ENCODE data around the gene ECT2.
A peak's percentile ranks its signal among the peaks of the same experiment; 100 is the strongest.
"Not testable (repeated sequence)": the region's sequence is repeated elsewhere in the genome, so short reads cannot be mapped to it uniquely, and the experiment has no call there.

ECT2 gene

DNA sequence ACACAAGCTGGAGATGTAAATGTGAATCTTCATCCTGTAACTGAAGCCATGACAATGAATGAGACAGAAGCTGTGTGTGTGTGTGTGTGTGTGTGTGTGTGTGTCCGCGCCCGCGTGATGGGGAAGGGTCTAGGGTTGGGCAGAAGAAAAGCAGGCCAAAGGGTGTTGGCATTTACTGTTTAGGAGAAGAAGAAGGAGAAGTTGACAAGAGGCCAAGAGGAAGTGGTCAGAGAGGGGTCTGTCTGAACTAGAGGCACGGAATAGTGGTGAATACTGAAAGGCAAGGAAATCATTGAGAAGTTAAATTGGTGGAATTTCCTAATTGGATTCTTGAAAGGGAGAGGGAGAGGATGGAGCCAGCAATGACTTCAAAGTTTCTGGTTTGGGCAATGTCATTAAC, 34.0 kb upstream of the ECT2 start:
- H3K36me3 ChIP-seq (ENCODE audit: low read depth) = no peaks in the 10 kb centered on the region
- ATAC-seq (ENCODE audit: low read depth) (no peak), DNase-seq (ENCODE audit: low spot score) (no peak)
- H3K27me3 ChIP-seq (ENCODE audit: insufficient read depth, poor library complexity, severe bottlenecking) = no peaks in the 10 kb centered on the region
- H3K4me1 ChIP-seq (ENCODE audit: insufficient read depth, poor library complexity, severe bottlenecking) = peaks cover 6% of the 10 kb centered on the region
- no peaks in the 10 kb centered on the region for H3K9me3 ChIP-seq (ENCODE audit: severe bottlenecking)
- H3K4me3 ChIP-seq (ENCODE audit: severe bottlenecking) = no peak overlapping the region
- no peak overlapping the region for H3K27ac ChIP-seq (ENCODE audit: poor library complexity, severe bottlenecking)
- TF ChIP-seq, protein P1, sequence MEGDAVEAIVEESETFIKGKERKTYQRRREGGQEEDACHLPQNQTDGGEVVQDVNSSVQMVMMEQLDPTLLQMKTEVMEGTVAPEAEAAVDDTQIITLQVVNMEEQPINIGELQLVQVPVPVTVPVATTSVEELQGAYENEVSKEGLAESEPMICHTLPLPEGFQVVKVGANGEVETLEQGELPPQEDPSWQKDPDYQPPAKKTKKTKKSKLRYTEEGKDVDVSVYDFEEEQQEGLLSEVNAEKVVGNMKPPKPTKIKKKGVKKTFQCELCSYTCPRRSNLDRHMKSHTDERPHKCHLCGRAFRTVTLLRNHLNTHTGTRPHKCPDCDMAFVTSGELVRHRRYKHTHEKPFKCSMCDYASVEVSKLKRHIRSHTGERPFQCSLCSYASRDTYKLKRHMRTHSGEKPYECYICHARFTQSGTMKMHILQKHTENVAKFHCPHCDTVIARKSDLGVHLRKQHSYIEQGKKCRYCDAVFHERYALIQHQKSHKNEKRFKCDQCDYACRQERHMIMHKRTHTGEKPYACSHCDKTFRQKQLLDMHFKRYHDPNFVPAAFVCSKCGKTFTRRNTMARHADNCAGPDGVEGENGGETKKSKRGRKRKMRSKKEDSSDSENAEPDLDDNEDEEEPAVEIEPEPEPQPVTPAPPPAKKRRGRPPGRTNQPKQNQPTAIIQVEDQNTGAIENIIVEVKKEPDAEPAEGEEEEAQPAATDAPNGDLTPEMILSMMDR (IDR thresholded peaks at IDR 0.05; ENCODE audit: poor library complexity, severe bottlenecking) = no peak

- H3K4me3 ChIP-seq (ENCODE audit: severe bottlenecking) = no peak overlapping the region
- H3K9me3 ChIP-seq (ENCODE audit: severe bottlenecking) = no peaks in the 10 kb centered on the region
- DNase-seq (ENCODE audit: low spot score) (no peak), ATAC-seq (ENCODE audit: low read depth) (no peak)
- TF ChIP-seq, protein P1 (IDR thresholded peaks at IDR 0.05; ENCODE audit: poor library complexity, severe bottlenecking) = peak; percentile 37
- no peak overlapping the region for H3K27ac ChIP-seq (ENCODE audit: poor library complexity, severe bottlenecking)
- no peaks in the 10 kb centered on the region for H3K27me3 ChIP-seq (ENCODE audit: insufficient read depth, poor library complexity, severe bottlenecking)
- no peaks in the 10 kb centered on the region for H3K4me1 ChIP-seq (ENCODE audit: insufficient read depth, poor library complexity, severe bottlenecking)
- H3K36me3 ChIP-seq (ENCODE audit: low read depth) = no peaks in the 10 kb centered on the region
Observed at GRCh38 chr3:172717493-172718088, 32.9 kb upstream of the ECT2 start.

- DNase-seq (ENCODE audit: low spot score); H3K27ac ChIP-seq (ENCODE audit: poor library complexity, severe bottlenecking); H3K4me3 ChIP-seq (ENCODE audit: severe bottlenecking); H3K27me3 ChIP-seq (ENCODE audit: insufficient read depth, poor library complexity, severe bottlenecking); ATAC-seq (ENCODE audit: low read depth); H3K36me3 ChIP-seq (ENCODE audit: low read depth); H3K9me3 ChIP-seq (ENCODE audit: severe bottlenecking); H3K4me1 ChIP-seq (ENCODE audit: insufficient read depth, poor library complexity, severe bottlenecking): not testable (repeated sequence)
Observed at GRCh38 chr3:172722536-172723040, 27.9 kb upstream of the ECT2 start.

DNA sequence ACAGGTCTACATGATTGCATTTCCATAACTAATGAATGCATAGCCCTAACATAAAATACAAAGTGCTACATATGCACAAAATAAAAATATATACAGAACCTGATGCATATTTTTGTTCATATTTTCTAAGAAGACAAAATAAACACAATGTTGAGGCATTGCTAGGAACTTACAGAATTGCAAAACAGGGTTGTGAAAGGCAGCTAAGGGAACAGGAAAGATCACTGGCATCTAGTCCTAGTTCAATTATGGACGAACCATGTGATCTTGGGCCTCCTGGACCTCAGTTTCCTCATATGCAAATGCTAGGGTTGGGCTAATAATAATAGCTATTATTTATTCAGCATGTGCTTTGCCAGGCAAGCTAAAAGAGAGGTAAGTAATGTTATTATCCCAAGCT, 24.1 kb upstream of the ECT2 start:
- Histone ChIP-seq H3K9me3 (ENCODE audit: severe bottlenecking) (no peaks in the 10 kb centered on the region), H3K4me1 (ENCODE audit: insufficient read depth, poor library complexity, severe bottlenecking) (no peaks in the 10 kb centered on the region), H3K27me3 (ENCODE audit: insufficient read depth, poor library complexity, severe bottlenecking) (no peaks in the 10 kb centered on the region), H3K27ac (ENCODE audit: poor library complexity, severe bottlenecking) (no peak overlapping the region), H3K4me3 (ENCODE audit: severe bottlenecking) (no peak overlapping the region), H3K36me3 (ENCODE audit: low read depth) (no peaks in the 10 kb centered on the region)
- DNase-seq (ENCODE audit: low spot score) = no peak
- ATAC-seq (ENCODE audit: low read depth) = no peak
- TF ChIP-seq, protein P1 (IDR thresholded peaks at IDR 0.05; ENCODE audit: poor library complexity, severe bottlenecking) = no peak

GRCh38 chr3:172735014-172735413, 15.5 kb upstream of the ECT2 start:
- ATAC-seq (ENCODE audit: low read depth) = no peak
- TF ChIP-seq, protein P1 (IDR thresholded peaks at IDR 0.05; ENCODE audit: poor library complexity, severe bottlenecking) = no peak
- no peaks in the 10 kb centered on the region for H3K36me3 ChIP-seq (ENCODE audit: low read depth)

More at GRCh38 chr3:172735014-172735413, 15.5 kb upstream of the ECT2 start:
- Histone ChIP-seq H3K27me3 (ENCODE audit: insufficient read depth, poor library complexity, severe bottlenecking) (no peaks in the 10 kb centered on the region), H3K9me3 (ENCODE audit: severe bottlenecking) (no peaks in the 10 kb centered on the region), H3K27ac (ENCODE audit: poor library complexity, severe bottlenecking) (no peak overlapping the region), H3K4me3 (ENCODE audit: severe bottlenecking) (no peak overlapping the region), H3K4me1 (ENCODE audit: insufficient read depth, poor library complexity, severe bottlenecking) (no peaks in the 10 kb centered on the region)
- DNase-seq (ENCODE audit: low spot score) = no peak

Data from RWPE2 (cell line).